ENCODE measurements around the gene ZFAND3.
A peak's percentile ranks its signal among the peaks of the same experiment; 100 is the strongest.
"Not testable (repeated sequence)": the region's sequence is repeated elsewhere in the genome, so short reads cannot be mapped to it uniquely, and the experiment has no call there.

The ZFAND3 gene

DNA sequence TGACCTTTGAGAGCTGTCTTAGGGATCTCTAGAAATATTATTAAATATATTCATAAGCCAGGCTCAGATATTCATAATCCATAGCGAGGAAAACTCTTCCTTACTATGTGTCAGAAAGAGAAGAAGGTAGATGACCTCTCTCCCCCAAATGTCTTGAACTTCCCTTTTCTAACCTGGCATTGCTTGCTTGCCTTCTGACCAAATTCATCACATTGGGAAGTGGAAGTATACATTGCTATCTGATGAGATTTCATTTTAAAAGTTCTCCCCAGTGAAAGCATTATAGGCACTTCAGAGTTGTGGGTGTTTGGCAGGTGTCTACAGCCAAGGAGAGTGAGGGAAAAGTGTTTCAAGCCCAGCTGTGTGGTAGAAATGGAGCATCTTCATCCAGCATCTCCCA, 197.3 kb downstream of the ZFAND3 start:
- DNase-seq, result no peak

DNA sequence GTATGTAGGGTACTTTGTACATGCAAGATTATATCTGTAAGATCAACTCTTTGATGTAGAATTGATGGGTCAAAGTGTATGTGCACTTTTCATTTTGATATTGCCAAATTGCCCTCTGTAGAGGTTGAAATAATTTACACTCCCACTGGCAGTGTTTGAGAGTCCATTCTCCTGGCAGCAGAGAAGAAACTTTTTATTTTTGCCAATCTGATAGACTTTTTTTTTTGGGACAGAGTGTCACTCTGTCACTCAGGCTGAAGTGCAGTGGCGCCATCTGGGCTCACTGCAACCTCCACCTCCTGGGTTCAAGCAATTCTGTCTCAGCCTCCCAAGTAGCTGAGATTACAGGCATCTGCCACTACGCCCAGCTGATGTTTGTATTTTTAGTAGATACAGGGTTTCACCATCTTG, 199.2 kb downstream of the ZFAND3 start:
- DNase-seq, result no peak

DNA sequence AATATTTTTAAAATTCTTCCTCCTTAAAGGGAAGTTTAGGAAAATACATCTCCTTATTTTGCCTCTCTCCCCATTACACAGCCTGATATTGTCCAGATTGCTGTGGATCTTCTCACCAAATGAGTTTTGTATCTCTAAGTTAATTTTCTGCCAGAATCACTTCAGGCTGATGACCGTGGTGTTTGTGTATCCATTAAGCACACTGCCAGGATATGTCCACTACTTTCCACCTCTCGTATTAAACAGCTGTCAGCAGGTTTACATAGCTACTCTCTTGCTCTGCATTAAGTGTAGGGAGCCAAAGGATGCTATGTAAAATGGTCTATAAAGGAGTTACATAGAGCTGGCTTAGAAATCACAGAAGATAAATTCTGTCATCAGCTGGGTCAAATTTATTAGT, 201.1 kb downstream of the ZFAND3 start:
- peak; percentile 7 for DNase-seq

DNA sequence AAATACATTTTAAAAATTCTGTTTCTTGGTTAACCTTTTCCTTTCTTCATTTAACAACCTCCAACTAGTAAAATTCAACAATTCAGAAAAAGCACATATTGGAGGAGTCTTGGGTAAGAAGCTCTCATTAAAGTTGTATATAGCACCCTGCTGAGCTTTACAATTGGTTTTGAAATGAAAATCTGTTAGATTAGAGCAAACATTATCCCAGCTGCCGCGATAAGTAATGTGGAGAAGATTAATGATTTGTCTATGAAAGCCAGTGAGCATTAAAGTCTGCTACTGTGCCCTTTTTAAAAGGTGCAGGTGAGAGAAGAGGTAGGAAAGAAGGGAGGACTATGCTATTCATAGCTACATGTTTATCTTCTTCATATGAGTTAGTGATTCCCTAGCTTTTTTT, 201.5 kb downstream of the ZFAND3 start:
- DNase-seq, result peak; percentile 22

DNA sequence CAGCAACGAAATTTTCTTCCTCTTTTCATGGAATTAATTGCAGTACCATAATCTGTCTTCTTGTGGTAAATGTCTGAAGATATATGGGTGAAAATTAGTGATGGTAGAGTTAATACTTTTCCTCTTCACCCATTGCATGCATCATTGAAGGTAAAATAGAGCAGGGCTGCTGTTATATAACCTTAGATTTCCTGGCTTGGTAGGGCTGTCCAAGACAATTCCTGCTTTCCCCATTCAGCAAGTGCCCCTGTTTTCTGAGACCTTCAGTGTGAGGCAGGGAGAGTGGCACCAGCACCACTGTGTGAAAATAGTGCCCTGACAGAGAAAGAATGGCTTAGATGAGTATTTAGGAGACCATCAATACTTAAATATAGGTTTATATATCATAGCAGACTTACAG, 202.0 kb downstream of the ZFAND3 start:
- no peak for DNase-seq

DNA sequence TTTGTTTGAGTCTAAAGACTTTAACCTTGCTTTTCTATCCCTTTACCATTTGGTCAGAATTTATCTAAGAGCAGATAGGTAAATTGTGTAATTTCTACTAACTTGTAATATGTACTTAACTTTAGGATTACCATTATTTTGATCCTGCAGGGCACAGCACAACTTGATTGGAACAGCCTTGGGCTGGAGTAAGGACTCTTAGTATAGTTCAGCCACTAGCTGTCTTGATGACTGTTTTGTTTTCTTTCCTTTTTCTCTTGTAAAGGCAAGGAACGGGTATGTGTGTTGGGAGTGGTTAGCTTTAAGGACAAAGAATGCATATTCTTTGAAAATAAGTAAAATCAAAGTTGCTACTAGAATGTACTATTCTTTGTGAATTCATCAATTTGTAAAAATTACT, 203.2 kb downstream of the ZFAND3 start:
- DNase-seq, result no peak

DNA sequence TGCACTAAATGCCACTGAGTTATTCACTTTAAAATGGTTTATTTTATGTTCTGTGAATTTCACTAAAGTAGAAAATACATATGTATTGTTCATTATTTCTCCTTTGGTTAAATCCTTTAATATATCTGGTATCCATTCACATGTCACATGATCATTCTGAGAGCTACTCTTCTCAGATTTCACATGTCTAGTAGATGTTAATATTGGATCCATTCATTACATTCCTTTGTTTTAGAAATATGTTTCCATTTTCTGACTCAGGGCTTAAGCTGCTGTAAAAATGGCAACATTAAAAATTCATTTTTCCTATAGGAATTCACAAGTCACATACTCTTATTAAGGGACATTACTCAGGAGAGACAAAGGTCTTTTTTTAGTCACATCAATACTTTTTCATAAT, 205.4 kb downstream of the ZFAND3 start:
- DNase-seq, result no peak

DNA sequence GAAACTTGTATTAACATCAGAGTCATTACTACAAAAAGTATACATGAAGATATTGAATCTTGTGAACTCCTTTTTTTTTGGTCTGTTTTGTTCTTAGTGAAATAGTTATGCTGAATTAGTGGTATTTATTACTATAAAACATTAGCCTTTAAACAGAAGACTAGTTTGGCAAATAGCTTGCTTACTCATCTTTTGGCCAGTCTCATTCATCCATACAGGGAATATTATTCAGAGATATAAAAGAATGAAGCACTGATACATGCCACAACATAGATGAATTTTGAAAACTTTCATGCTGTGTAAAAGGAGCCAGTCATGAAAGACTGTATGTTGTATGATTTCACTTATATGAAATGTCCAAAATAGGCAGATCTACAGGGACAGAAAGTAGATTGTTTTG, 205.9 kb downstream of the ZFAND3 start:
- DNase-seq, result no peak

DNA sequence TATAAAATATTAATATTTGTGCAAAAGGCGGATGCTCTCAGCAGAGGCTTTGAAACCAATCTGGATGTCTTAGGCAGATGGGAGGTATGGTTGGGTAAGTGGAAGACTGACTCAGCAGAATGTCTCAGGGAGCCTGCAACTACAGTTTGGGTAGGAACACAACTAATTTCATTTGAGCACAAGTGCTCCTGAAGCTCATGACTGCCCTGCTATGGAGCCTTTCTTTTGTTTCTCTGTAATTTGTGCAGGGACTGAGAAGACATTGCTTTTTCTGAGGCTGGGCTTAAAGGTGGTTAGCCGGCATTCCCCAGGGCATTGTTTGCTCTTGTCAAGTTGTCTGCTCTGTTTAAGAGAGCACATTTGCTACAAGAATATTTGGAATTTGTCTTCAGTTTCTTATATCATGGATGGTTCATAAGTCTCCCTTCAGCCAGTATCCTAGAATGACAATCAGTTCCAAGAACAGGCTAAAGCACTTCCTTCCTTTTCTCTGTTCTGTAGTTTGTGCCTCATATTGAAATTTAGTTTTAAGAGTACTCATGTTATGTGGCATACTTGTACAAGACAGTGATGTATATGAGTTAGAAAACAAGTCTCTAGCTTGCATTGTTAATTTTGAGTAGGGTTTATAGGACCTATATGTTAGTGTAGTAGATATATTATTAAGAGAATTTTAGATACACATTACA, 208.3 kb downstream of the ZFAND3 start:
- DNase-seq, result no peak

DNA sequence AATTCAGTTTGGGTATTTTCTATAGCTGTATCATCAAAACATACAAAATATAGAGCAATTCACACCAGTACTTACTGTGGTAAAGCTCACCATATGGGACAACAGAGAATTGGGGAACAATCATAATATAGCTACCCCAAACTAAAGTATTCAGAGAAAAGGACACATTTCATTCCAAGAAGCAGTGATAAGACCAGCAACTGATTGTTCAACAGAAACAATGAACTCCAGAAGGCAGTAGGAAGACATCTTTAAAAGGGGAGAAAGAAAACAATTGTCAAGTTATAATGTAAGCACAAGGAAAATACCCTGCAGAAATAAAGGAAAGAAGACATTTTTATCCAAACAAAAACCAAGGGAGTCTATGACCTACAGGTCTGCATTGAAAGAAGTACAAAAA, 210.9 kb downstream of the ZFAND3 start:
- DNase-seq, result no peak

DNA sequence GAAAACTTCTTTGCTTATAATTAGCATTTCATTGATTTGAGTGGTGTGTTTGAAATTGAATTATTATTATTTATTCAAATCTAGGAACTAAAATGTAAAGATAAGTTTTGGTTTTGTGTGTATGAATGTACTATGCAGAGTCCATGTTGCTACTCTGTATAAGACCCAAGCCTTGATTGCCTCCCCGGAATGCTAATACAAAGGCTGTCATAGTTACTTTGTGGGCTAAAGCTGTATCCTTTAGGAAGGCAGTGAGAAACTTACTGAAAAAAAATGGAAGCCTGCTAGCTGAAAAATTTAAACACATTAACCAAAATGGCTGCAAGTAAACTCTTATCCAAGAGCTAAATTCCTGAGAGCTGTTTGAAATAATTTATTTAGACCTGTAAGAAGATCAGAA, 213.3 kb downstream of the ZFAND3 start:
- DNase-seq, result no peak

DNA sequence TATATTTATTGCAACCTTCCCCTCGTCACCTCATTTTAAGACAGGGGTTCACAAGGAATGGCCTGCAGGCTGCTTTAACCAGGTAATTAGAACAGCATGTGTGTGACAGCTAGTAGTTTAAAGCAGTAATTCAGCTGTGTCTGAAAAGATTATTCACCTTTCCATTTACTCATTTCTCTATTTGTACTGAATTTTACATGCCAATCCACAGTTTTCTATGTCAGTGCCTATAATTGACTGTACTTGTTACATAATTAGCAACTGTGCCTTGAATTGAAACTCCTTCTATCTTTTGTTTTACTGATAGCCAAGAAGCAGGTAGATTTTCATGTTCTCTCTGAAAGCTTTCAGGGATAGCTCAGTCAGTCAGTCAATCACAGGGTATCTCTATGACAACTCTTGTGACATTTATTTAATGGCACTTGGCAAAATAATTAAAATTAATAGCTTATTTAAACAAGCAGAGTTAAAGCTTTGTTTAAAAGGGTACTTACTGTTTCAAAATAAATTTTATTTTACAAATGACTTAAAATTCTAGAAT, 214.0 kb downstream of the ZFAND3 start:
- DNase-seq, result peak; percentile 38

DNA sequence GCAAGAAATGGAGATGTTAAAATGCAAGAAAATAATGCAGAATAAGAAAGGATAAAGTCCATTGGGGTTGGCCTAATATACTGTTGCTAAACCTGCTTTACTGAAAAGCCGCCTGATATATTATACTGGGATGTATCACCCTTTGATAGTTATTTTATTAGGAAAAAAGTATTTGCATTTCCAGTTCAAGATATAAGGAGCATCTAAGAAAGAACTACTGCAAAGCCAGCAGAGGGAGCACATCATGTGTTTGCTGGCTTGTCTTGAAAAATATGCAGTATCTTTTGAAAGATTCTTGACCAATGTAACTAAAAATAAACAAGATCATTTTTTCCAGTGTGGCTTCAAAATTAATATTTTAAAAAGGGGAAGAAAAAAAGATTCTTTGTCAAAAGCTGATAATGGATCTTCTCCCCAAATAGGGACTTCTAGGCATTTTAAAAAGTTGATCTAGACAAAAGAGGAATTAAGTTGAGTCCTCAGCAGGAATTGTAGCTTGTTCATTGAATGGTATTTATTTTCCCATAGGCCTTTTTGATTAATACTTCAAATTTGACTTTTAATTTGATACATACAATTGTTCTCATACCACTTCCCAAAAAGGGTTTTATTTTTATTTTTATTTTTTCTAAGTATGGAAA, 214.9 kb downstream of the ZFAND3 start:
- DNase-seq, result peak; percentile 6

DNA sequence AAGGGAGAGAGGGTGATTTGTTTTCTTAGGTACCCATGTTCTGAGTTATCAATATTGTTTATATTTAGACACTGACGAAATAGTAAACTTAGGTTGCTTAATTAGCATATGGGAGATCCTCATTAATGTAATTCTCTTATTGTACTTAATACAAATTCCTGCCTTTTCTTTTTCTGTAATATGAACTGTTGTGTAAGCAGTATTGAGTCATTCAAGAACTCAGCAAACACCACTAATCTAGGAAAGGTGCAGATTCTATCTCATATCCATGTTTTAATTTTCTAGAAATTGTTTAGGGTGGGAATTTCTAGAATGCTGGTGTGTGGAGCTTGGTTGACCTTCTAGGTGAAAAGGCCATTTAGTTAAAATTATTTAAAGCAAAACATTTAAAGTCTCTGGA, 216.0 kb downstream of the ZFAND3 start:
- DNase-seq, result no peak

DNA sequence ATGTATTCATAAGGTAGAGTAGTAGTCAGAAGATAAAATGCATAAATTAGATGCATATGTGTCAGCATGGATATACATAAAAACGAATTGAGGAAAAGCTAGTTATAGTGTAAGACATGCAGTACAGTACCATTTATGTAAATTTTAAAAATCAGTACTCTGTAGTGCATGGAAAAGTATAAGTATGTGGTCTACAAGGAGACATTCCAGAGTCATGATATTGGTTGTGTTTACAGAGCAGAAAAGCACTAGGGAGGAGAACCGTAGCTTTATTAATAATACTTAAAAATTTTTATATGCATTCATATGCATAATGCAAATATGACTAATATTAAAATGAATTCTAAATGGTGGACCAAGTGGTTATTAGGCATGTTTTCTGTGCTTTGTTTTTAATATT, 220.0 kb downstream of the ZFAND3 start:
- DNase-seq, result no peak

DNA sequence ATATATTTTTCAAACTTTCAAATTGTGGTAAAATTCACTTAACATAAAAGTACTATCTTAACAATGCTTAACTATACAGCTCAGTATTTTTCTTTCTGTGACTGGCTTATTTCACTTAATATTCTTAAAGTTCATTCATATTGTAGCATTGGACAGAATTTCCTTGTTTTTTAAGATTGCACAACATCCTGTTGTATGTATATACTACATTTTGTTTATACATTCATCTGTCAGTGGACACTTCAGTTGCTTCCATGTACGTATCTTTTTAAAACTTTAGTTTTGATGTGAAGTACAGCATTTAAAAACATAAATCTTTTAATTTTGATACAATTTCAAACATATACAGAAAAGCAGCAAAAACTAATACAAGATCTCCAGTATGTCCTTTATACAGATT, 220.7 kb downstream of the ZFAND3 start:
- no peak for DNase-seq

DNA sequence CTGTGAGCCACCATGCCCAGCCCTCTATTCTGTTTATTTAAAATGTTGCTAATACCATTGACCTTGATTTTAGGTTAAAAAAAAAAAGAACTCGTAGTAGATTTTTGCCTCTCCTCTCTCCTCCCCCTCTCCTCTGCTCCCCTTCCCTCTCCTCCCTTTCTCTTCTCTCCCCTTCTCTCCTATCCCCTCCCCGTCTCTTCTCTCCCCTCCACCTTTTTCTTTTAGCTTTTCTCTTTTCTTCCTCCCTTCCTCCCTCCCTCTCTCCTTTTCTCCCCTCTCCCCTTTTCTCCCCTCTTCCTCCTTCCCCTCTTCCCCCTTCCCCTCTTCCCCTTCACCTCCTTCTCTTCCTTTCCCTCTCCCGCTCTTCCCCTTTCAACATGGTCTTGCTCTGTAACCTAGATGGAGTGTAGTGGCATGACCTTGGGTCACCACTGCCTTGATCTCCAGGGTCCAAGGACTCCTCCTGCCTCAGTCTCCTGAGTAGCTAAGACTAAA, 223.8 kb downstream of the ZFAND3 start:
- no peak for DNase-seq

DNA sequence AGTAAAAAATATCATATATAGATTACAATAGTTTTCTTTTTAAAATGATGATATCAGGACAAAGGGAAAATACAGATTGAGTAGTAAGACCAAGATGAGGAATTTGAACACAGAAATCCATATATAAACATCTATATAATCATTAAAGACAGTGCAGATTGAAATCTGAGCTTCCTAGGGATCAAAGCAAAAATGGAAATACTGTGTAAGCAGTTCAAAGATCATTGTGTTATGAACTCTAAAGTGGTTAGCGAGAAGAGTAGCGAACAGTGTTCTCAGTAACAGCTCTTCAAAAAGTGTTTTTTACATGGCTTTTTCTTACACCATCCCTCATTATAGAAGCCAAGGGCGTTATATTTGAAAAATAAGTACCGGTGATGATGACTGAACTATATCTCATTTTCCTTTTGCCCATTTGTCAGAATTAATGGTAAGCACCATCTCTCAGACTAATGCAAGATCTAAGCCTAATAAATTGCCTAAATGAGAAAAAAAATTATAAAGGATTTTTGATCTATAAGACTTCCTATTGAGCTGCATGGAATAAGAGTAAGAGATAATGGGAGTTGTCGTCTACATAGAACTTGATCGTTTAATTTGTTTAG, 226.3 kb downstream of the ZFAND3 start:
- DNase-seq, result no peak

DNA sequence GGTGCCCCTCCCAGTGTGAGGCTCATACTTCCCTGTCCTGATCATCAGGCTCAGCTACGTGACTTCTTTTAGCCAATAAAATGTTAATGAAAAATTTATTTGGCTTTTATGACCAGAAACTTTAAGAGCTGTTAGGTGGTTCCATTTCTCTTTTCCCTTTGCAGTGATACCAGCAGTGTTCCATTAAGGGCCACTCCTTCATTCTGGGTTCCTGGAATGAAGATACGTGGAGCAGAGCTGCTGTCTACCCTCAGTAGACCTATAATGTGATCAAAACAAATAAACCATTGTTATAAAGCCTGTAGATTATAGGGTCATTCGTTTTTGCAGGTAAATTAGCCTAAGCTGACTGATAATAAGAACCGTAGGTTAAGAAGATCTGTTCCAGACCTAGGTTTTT, 228.0 kb downstream of the ZFAND3 start:
- DNase-seq, result no peak

DNA sequence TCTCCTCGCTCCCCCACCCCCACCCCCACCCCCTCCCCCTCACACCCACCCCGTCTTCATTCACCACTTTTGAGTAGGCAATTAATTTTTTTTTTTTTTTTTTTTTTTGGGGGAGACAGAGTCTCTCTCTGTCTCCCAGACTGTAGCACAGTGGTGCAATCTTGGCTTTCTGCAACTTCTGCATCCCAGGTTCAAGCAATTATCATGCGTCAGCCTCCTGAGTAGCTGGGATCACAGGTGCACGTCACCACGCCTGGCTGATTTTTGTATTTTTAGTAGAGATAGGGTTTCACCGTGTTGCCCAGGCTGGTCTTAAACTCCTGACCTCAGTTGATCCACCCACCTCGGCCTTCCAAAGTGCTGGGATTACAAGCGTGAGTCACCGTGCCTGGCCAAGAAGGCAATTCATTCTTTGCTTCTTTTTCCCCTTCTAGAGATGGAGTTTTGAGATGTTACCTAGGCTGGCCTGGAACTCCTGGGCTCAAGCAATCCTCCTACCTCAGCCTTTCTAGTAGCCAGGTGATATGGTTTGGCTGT, 230.4 kb downstream of the ZFAND3 start:
- DNase-seq, result not testable (repeated sequence)

DNA sequence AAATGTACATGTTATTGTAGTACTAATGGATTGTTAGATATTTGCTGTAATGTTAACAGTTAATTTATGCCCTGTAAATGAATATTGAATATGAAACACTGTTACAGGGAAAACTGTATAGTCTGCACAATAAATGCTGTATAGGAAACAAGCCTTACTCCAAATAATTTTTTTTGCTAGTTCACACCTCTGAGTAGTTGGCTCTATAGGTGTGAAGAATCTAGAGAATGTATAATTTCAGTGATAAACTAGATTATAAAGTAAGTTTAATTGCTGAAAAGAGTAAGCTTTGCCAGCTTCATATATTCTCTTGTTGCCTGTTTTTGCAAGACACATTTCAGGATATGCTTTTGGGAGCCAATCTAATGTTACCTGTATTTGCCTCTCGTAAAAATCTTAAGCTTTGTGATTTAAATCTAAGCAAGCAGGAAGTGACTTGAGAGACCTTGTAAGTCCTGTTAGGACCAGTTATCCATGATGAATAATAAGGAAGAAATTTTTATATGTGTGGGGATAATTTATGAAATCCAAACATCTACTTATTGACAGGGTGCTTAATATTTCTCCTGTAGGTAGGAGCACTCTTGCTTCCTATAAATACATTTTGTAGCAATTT, 232.4 kb downstream of the ZFAND3 start:
- DNase-seq, result no peak

DNA sequence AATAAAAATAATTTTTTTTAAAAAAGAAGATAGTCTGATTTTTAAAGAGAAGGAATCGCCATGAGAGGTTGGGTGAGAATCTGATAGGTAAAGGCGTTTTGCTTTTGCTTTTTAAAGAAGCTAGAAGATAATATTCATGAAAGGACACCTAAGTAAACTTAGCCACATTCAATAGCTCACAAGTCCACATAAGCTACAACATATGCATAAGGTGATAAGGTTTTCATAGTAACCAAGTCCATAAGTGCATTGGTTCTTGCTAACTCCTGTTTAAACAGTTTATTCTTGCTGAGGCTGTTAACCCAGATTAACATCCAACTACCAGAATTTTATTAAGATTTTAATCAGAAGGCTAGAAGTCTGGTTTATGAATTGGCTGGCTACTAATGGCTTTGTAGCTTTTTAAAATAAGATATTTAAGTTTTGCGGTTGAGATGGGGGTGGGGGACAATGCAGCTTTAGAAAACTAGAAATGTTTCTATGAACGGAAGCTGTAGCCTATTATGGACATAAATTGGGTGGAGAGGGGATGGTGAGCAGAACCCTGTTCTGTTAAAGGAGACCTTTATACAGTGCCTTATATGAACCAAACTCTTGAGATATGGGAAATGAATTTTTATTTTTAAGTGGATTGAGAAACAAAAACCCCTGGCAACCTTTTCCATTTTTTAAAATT, 235.1 kb downstream of the ZFAND3 start:
- DNase-seq, result no peak

DNA sequence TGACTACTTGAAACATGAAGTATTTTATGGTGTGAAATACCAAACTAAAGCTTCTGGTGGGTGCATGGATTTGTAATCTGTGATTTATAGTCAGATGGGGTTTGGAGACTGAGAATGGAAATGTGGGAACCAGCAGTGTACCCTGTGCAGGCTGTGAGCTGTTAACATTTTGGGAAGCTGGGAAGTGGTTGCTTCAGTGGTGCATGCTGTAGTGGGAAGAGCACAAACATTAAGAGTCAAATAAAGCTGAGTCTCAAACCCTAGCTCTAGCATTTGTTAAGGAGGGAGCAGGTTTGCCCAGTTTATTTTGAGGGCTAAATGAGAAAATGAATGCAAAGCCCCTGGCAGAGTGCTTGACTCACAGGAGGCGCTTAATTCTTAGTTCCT, 235.7 kb downstream of the ZFAND3 start:
- no peak for DNase-seq
